GM23338 (cell line): ENCODE data around the gene PRSS36. TPM values are rescaled to one million over a fixed set of nuclear protein-coding genes. Genes with fewer than 3 reads are reported as not detected.

ENCODE experiments used
- ATAC-seq: fragments of 200-7000 bp; cut with Tn5 transposase; 3 replicates; pipeline ENCODE4 v1.9.1; 2020
- DNase-seq: peaks from one replicate; pipeline ENCODE4 v3.0.0-alpha.2; 2015; ENCODE audit warnings: low spot score
- H2AFZ ChIP-seq: fragments of 200-600 bp; sonication (generic); 2 replicates; pipeline ENCODE4 v1.8.0; 2016; ENCODE audit warnings: antibody characterized with exemption, mild to moderate bottlenecking, moderate library complexity
- H3F3A ChIP-seq: fragments of 200-600 bp; sonication (generic); replicated peaks from 2 replicates; pipeline ENCODE4 v1.8.0; 2017; ENCODE audit warnings: antibody characterized with exemption, mixed run types, low read depth
- H3K27ac ChIP-seq: fragments of 200-600 bp; sonication (generic); 2 replicates; pipeline ENCODE4 v1.6.1; 2016; ENCODE audit warnings: low read depth
- H3K27me3 ChIP-seq: fragments of 200-600 bp; sonication (generic); 2 replicates; pipeline ENCODE4 v1.8.0; 2016; ENCODE audit warnings: mild to moderate bottlenecking, mixed run types, moderate library complexity; ENCODE audit not compliant: insufficient read depth
- H3K36me3 ChIP-seq: fragments of 200-600 bp; sonication (generic); 2 replicates; pipeline ENCODE4 v1.8.0; 2016; ENCODE audit warnings: mild to moderate bottlenecking; ENCODE audit not compliant: insufficient read depth
- H3K4me1 ChIP-seq: fragments of 200-600 bp; sonication (generic); 2 replicates; pipeline ENCODE4 v1.8.0; 2016; ENCODE audit warnings: mild to moderate bottlenecking, moderate library complexity; ENCODE audit not compliant: insufficient read depth
- H3K4me2 ChIP-seq: fragments of 200-600 bp; sonication (generic); 2 replicates; pipeline ENCODE4 v1.7.1; 2017; ENCODE audit warnings: mixed run types
- H3K4me3 ChIP-seq: fragments of 200-600 bp; sonication (generic); 2 replicates; pipeline ENCODE4 v1.6.1; 2016; ENCODE audit warnings: mixed run types
- H3K79me2 ChIP-seq: fragments of 200-600 bp; sonication (generic); replicated peaks from 2 replicates; pipeline ENCODE4 v1.8.0; 2017; ENCODE audit warnings: mild to moderate bottlenecking; ENCODE audit not compliant: insufficient read depth
- H3K9me2 ChIP-seq: fragments of 200-600 bp; sonication (generic); 2 replicates; pipeline ENCODE4 v1.8.0; 2017; ENCODE audit not compliant: insufficient read depth
- H4K20me1 ChIP-seq: fragments of 200-600 bp; sonication (generic); replicated peaks from 2 replicates; pipeline ENCODE4 v1.8.0; 2017; ENCODE audit warnings: mild to moderate bottlenecking; ENCODE audit not compliant: insufficient read depth
- H3K27ac Mint-ChIP-seq: 2 replicates; pipeline ENCODE4 v1.8.0; 2020; ENCODE audit warnings: inconsistent platforms, mild to moderate bottlenecking, moderate library complexity, mixed read lengths
- H3K27me3 Mint-ChIP-seq: 3 replicates; pipeline ENCODE4 v1.8.0; 2022; ENCODE audit warnings: low read depth, mild to moderate bottlenecking, moderate library complexity, mixed read lengths, inconsistent platforms; ENCODE audit not compliant: insufficient read depth, poor library complexity
- H3K36me3 Mint-ChIP-seq: 3 replicates; pipeline ENCODE4 v1.8.0; 2021; ENCODE audit warnings: low read depth, mild to moderate bottlenecking, inconsistent platforms, moderate library complexity, mixed read lengths
- H3K4me1 Mint-ChIP-seq: 3 replicates; pipeline ENCODE4 v1.8.0; 2020; ENCODE audit warnings: mild to moderate bottlenecking, inconsistent platforms, mixed read lengths
- H3K4me3 Mint-ChIP-seq: 3 replicates; pipeline ENCODE4 v1.8.0; 2021; ENCODE audit warnings: moderate library complexity, mild to moderate bottlenecking, inconsistent platforms, mixed read lengths
- H3K9me3 Mint-ChIP-seq: 3 replicates; pipeline ENCODE4 v1.8.0; 2020; ENCODE audit warnings: moderate library complexity, mild to moderate bottlenecking, inconsistent platforms, mixed read lengths
- CREB1 ChIP-seq: fragments of 250-450 bp; sonication (Bioruptor Pico); IDR thresholded peaks from 2 replicates; pipeline ENCODE4 v1.5.0; 2020; ENCODE audit warnings: low read depth, mild to moderate bottlenecking, moderate library complexity
- ETS1 ChIP-seq: IDR thresholded peaks from 2 replicates; pipeline ENCODE4 v1.6.1; 2016; ENCODE audit warnings: antibody characterized with exemption
- EZH2 ChIP-seq: fragments of 200-600 bp; sonication (generic); IDR thresholded peaks from one replicate; pipeline ENCODE4 v1.8.0; 2017; ENCODE audit warnings: antibody characterized with exemption, mild to moderate bottlenecking, low read depth; ENCODE audit not compliant: unreplicated experiment
- EZH2phosphoT487 ChIP-seq: fragments of 200-600 bp; sonication (generic); IDR thresholded peaks from one replicate; pipeline ENCODE4 v1.8.1; 2018; ENCODE audit warnings: antibody characterized with exemption; ENCODE audit not compliant: unreplicated experiment
- REST ChIP-seq: IDR thresholded peaks from one replicate; pipeline ENCODE4 v1.6.1; 2018; ENCODE audit warnings: antibody characterized with exemption; ENCODE audit not compliant: unreplicated experiment
- STAT1 ChIP-seq: IDR thresholded peaks from one replicate; pipeline ENCODE4 v1.6.1; 2016; ENCODE audit warnings: antibody characterized with exemption; ENCODE audit not compliant: unreplicated experiment
- ZNF331 ChIP-seq: fragments of 250-450 bp; sonication (Bioruptor Pico); IDR thresholded peaks from 2 replicates; pipeline ENCODE4 v1.5.0; 2020; ENCODE audit warnings: low read depth, mild to moderate bottlenecking, moderate library complexity
- ZNF462 ChIP-seq: fragments of 250-450 bp; sonication (Bioruptor Pico); IDR thresholded peaks from 2 replicates; pipeline ENCODE4 v1.5.0; 2020; ENCODE audit warnings: mild to moderate bottlenecking, moderate library complexity
- polyA plus RNA-seq: library from polyadenylated mRNA; unstranded; fragments of >200 nt; fragmentation: Nextera tagmentation; extraction: Ambion mirVana; gene quantifications from 2 replicates; pipeline ENCODE4 v1.2.1, GENCODE V29; 2016
- total RNA-seq: library from RNA; depleted of rRNA; stranded (reverse); fragments of >200 nt; shearing (Covaris generic); gene quantifications from 2 replicates; pipeline ENCODE4 v1.2.3, GENCODE V29; 2014

PRSS36 gene
- total and polyA plus RNA-seq, 2 experiments from 2014 or later, result 0.91 to 1.4 TPM

- TF ChIP-seq REST, result no peak
These were observed 38.9 kb upstream of the PRSS36 start (continued) for GRCh38 chr16:31188450-31189411.

GRCh38 chr16:31187808-31188189 lies 37.9 kb upstream of the PRSS36 start:
- Mint-ChIP-seq H3K4me3 (no peak overlapping the region), H3K27me3 (peaks cover 13% of the 10 kb centered on the region)
- no peak for TF ChIP-seq ZNF462
- no peak for TF ChIP-seq STAT1
- TF ChIP-seq EZH2, result no peak
- no peak for TF ChIP-seq ETS1
- no peak for TF ChIP-seq ZNF331 (CRISPR knock-in tag)
- TF ChIP-seq REST, result no peak
- TF ChIP-seq EZH2phosphoT487, result no peak
- TF ChIP-seq CREB1, result no peak

More at GRCh38 chr16:31187808-31188189, 37.9 kb upstream of the PRSS36 start:
- Histone ChIP-seq H3K36me3 (peaks cover 100% of the 10 kb centered on the region), H3K27me3 (no peaks in the 10 kb centered on the region), H3K27ac (no peak overlapping the region), H2AFZ (no peak overlapping the region), H3K9me2 (no peaks in the 10 kb centered on the region), H3F3A (peaks cover 80% of the 10 kb centered on the region), H3K4me2 (no peak overlapping the region), H3K4me3 (no peak overlapping the region), H3K4me1 (peaks cover 7% of the 10 kb centered on the region), H4K20me1 (peaks cover 86% of the 10 kb centered on the region), H3K79me2 (peaks cover 95% of the 10 kb centered on the region)
- Mint-ChIP-seq H3K9me3 (no peaks in the 10 kb centered on the region; the same call in 2 of the 3 replicates), H3K4me1 (peaks cover 34% of the 10 kb centered on the region), H3K27ac (peak overlapping the region; percentile 75; the same call in 1 of the 2 replicates), H3K36me3 (peaks cover 100% of the 10 kb centered on the region)
- peak; percentile 13 for ATAC-seq
- no peak for DNase-seq
